Measurements from ENCODE around the gene WSCD2.

GRCh38 chr12:108167974-108168373 lies 38.9 kb downstream of the WSCD2 start:
- TF ChIP-seq CTCF (IDR thresholded peaks at IDR 0.05; ENCODE audit: borderline replicate concordance, extremely low read depth, low read length, poor library complexity, severe bottlenecking) (no peak), EZH2 (IDR thresholded peaks at IDR 0.05; ENCODE audit: borderline replicate concordance, low read depth, low read length, severe bottlenecking) (no peak)
